Glomerular visceral epithelial cell (primary cell): ENCODE results near the gene OAS3.

Source experiments
- DNase-seq: peaks from one replicate; pipeline ENCODE4 v3.0.0-alpha.2; 2016; ENCODE audit errors: extremely low spot score

OAS3 gene

DNA sequence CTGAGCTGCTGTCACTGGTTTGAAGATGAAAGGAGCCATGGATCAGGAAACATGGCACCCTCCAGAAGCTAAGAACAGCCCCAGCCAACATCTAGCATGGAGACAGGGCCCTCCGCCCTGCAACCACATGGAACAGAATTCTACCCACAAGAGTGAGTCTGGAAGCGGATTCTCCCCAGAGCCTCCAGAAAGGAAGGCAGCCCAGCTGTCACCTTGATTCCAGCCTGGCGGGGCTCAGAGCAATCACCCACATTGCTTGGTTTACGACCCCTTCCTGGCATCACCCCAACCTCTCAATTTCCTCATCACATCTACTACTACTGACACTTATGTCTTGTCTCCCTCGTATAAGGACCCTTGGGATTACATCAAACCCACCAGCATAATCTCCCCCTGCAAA lies 78.5 kb downstream of the OAS3 start:
- no peak for DNase-seq

DNA sequence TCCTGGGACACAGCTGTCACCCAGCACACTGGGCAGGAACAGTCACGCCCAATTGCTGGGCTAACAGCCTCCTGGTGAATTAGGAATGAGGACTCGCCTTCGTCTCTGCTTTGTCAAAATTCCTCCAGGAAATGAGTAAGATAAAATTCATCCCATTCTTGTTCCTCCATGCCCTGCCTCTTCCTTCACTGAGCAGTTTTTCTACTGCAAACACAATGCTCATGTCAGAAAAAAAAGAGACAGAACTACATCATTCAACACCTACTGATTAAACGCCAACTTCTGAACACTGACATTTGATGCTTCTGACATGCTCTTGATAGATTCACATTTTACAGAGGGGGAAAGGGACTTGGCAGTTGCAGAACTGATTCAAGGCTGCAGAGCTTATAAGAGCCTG lies 80.8 kb downstream of the OAS3 start:
- DNase-seq = no peak

DNA sequence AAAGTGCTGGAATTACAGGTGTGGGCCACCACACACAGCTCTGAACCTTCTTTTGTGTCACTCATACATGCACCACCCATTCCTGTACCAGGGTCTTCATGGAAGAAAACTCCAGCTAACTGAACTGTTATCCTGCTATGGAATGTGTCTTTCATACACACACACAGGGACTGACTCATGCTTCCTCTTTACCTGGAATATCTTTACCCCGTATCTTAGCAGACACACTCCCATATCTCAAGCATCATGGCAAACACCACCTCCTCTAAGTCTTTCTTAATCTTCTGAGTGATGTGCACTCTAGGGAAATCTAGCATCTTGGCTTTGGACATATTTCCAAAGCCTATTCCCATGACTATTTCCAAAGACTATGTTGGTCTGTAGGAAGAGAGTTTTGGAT lies 83.2 kb downstream of the OAS3 start:
- no peak for DNase-seq
